ENCODE results near the gene GMPR.
"Not testable (repeated sequence)": the region's sequence is repeated elsewhere in the genome, so short reads cannot be mapped to it uniquely, and the experiment has no call there.

DNA sequence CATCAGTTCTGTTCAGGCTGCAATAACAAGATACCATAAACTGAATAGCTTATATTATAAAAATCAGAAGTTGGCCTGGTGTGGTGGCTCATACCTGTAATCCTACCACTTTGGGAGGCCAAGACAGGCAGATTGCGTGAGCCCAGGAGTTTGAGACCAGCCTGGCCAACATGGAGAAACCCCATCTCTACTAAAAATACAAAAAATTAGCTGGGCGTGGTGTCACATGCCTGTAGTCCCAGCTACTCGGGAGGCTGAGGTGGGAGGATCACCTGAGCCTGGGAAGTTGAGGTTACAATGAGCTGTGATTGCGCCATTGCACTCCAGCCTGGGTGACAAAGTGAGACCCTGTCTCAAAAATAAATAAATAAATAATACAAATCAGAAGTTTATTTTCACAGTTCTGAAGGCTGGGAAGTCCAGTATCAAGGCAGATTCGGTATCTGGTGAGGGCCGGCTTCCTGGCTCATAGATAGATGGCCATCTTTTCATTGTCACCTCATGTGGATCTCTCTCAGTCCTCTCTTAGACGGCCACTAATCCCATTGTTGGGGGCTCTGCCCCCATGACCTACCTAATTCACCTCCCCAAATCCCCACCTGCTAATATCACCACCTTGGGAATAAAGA, 31.2 kb downstream of the GMPR start:
- TF ChIP-seq POLR2A, POLR2AphosphoS5 (IDR thresholded peaks at IDR 0.05; ENCODE audit: low read depth, low read length): not testable (repeated sequence)

Measured in GM12892 (cell line).